Loucy (cell line): Measurements from ENCODE around the gene BRSK2.

Experiments
- CTCF ChIP-seq: fragments of 200-600 bp; sonication (generic); conservative IDR thresholded peaks from 2 replicates; pipeline ENCODE4 v1.5.1; 2014; ENCODE audit warnings: mild to moderate bottlenecking, antibody characterized with exemption, low read length
- EZH2phosphoT487 ChIP-seq: fragments of 200-600 bp; IDR thresholded peaks from 2 replicates; pipeline ENCODE4 v1.6.1; 2018; ENCODE audit warnings: antibody characterized with exemption, mild to moderate bottlenecking, moderate library complexity, borderline replicate concordance

DNA sequence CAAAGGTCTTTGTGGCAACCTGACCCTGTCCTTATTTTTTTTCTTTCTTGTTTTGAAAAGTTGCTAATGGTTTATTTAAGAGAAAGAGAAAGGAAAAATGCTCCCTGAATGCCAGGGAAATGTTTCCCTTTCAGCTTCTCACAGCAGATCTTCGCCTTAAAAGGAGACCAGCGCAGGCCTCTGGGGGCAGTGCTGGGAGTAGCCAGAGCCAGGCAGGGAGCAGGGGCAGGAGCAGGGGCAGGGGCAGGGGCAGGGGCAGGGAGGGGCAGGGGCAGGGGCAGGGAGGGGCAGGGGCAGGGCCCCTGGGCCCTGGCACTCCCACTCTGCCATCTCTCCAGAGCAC lies 91.7 kb downstream of the BRSK2 start:
- TF ChIP-seq CTCF = no peak
- no peak for TF ChIP-seq EZH2phosphoT487
